ENCODE results near the gene PDE8A. TPM values are rescaled to one million over a fixed set of nuclear protein-coding genes. Genes with fewer than 3 reads are reported as not detected.

Gene PDE8A
- total RNA-seq, 4 donors from 2014 or later: 69.0 to 109 (median 89.5) TPM

DNA sequence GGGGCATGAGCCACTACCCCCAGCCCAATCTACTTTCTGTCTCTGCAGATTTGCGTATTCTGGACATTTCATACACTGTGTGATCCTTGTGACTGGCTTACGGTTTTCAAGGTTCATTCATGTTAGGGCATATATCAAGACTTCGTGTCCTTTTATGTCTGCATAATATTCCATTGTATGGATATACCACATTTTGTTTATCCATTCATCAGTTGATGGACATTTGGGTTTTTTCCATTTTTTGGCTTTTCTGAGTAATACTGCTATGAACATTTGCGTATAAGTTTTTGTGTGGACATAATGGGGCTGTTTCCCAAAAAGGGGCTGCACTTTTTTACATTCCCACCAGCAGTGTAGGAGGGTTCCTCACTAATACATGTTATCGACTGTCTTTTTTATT, 106.6 kb downstream of the PDE8A start:
- no peak for TF ChIP-seq POLR2A (IDR thresholded peaks at IDR 0.05)
- TF ChIP-seq, protein P1, sequence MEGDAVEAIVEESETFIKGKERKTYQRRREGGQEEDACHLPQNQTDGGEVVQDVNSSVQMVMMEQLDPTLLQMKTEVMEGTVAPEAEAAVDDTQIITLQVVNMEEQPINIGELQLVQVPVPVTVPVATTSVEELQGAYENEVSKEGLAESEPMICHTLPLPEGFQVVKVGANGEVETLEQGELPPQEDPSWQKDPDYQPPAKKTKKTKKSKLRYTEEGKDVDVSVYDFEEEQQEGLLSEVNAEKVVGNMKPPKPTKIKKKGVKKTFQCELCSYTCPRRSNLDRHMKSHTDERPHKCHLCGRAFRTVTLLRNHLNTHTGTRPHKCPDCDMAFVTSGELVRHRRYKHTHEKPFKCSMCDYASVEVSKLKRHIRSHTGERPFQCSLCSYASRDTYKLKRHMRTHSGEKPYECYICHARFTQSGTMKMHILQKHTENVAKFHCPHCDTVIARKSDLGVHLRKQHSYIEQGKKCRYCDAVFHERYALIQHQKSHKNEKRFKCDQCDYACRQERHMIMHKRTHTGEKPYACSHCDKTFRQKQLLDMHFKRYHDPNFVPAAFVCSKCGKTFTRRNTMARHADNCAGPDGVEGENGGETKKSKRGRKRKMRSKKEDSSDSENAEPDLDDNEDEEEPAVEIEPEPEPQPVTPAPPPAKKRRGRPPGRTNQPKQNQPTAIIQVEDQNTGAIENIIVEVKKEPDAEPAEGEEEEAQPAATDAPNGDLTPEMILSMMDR (IDR thresholded peaks at IDR 0.05): no peak
- Histone ChIP-seq H3K27ac (no peak overlapping the region), H3K9me3 (no peaks in the 10 kb centered on the region), H3K27me3 (no peaks in the 10 kb centered on the region), H3K36me3 (peaks cover 0 to 84% (median 0%) of the 10 kb centered on the region in 3 donors), H3K4me3 (no peak overlapping the region), H3K4me1 (no peaks in the 10 kb centered on the region)
- DNase-seq: no peak

DNA sequence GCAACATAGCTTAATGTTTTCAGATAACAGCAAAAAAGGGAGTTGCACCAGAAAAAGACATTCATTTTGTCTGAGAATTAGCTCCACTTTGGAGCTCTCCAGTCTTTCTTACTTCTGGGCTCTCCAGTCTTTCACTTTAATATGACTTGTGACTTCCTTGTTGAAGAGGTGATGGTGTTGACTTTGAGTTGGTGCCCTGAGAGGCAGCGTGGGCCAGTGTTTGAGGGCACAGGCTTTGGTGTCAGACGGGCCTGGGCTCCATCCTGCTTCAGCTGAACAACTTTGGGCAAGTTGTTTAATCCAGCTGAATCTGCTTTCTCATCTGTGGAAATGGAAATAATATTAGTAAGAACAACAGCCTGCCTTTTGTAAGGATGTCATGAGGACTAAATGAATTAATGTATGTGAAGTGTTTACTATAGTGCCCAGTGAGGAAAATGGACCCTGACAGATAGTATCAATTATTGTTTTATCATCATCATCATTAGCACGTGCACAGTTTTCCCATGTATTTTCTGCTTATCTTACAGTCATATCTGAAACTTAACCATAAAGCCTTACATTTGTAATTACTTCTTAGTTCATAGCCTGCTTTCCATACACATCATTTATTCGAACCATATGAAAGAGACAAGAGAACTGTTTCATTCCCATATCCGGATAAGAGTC, 108.4 kb downstream of the PDE8A start:
- no peak for TF ChIP-seq POLR2A (IDR thresholded peaks at IDR 0.05)
- TF ChIP-seq, protein P1 (IDR thresholded peaks at IDR 0.05): no peak
- no peaks in the 10 kb centered on the region for H3K9me3 ChIP-seq
- no peak for DNase-seq
- H3K27me3 ChIP-seq: no peaks in the 10 kb centered on the region
- no peaks in the 10 kb centered on the region for H3K4me1 ChIP-seq
- H3K27ac ChIP-seq: no peak overlapping the region
- H3K36me3 ChIP-seq: peaks cover 0 to 74% (median 0%) of the 10 kb centered on the region in 3 donors
- no peak overlapping the region for H3K4me3 ChIP-seq

DNA sequence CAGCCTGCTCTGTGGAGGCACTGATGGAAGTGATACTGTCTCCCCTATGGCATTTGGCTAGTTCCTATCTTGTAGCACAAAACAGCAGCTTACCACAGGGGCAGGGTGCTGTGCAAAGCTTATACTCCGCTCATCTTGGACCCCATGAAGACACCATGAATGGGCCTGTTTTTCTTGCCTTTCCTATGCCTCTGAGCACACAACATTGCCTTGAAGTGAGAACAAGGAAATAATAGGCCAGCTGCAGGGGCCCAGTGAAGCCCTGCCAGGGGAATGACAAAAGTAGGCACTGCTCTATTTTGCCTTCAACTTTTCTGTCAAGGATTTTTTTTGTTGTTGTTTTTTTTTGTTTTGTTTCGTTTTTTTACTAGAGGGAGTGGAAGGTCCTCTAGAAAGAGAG, 110.3 kb downstream of the PDE8A start:
- Histone ChIP-seq H3K27me3 (no peaks in the 10 kb centered on the region), H3K36me3 (peaks cover 0 to 78% (median 0%) of the 10 kb centered on the region in 3 donors), H3K9me3 (no peaks in the 10 kb centered on the region), H3K4me1 (no peaks in the 10 kb centered on the region), H3K27ac (no peak overlapping the region), H3K4me3 (no peak overlapping the region)
- no peak for TF ChIP-seq POLR2A (IDR thresholded peaks at IDR 0.05)
- TF ChIP-seq, protein P1 (IDR thresholded peaks at IDR 0.05): no peak
- DNase-seq: no peak

DNA sequence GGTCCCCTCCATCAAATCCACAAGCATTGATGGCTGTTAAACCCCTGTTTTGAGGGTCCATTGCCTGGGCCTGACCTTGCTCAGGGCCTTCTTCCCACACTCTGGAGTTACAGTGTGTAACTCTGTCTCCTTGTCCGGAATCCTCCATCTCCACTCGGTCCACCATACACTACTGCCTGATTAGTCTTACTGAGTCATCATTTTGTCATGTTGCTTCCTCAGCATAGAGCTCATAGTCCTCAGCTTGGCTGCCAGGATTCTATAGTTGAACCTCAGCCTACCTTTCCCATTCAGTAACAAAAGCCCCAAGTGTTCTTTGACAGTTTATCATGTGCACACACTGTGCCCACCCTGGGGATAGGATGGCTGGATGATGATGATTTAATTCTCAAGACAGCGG, 113.0 kb downstream of the PDE8A start:
- no peak for DNase-seq
- H3K36me3 ChIP-seq: peaks cover 0 to 66% (median 0%) of the 10 kb centered on the region in 3 donors
- no peak overlapping the region for H3K27ac ChIP-seq
- no peaks in the 10 kb centered on the region for H3K4me1 ChIP-seq
- no peaks in the 10 kb centered on the region for H3K27me3 ChIP-seq
- H3K4me3 ChIP-seq: no peak overlapping the region
- TF ChIP-seq, protein P1 (IDR thresholded peaks at IDR 0.05): no peak
- no peak for TF ChIP-seq POLR2A (IDR thresholded peaks at IDR 0.05)
- H3K9me3 ChIP-seq: no peaks in the 10 kb centered on the region

DNA sequence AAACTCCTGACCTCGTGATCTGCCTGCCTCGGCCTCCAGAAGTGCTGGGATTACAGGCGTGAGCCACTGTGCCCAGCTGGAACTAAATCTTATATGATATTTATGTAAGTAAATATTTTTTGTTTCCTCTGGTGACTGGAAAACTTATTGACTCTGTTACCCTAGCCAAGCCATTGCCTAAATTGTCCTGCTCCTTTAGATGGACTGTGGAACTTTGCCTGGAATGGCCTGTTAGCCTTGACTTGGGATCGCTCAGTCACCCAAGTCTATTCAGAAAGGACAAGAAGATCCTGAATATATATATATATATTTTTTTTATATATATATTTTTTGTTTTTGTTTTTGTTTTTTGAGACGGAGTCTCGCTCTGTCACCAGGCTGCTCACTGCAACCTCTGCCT, 113.9 kb downstream of the PDE8A start:
- Histone ChIP-seq H3K27me3 (no peaks in the 10 kb centered on the region), H3K9me3 (no peaks in the 10 kb centered on the region), H3K4me1 (no peaks in the 10 kb centered on the region), H3K36me3 (peaks cover 0 to 65% (median 0%) of the 10 kb centered on the region in 3 donors), H3K27ac (no peak overlapping the region), H3K4me3 (no peak overlapping the region)
- TF ChIP-seq, protein P1 (IDR thresholded peaks at IDR 0.05): no peak
- TF ChIP-seq POLR2A (IDR thresholded peaks at IDR 0.05): no peak
- no peak for DNase-seq
